ENCODE results near the gene MARK2. TPM values are rescaled to one million over a fixed set of nuclear protein-coding genes. Genes with fewer than 3 reads are reported as not detected.

MARK2 gene
- total RNA-seq, 1 donor from 2014 or later, result 59.1 TPM

GRCh38 chr11:63813035-63813562 lies 25.8 kb upstream of the MARK2 start, which contains the start of gene SPINDOC:
SPINDOC (plus strand) TSS chr11:63813456; CDS start chr11:63813687, 231 bp downstream.
- peaks cover 16% of the 10 kb centered on the region for H3K36me3 Mint-ChIP-seq (ENCODE audit: insufficient read depth)
- H3K27me3 Mint-ChIP-seq, result peaks cover 13% of the 10 kb centered on the region
- H3K27ac Mint-ChIP-seq, result peak within 1 kb of the TSS; percentile 69
- H3K4me3 Mint-ChIP-seq (ENCODE audit: low read depth), result peak within 1 kb of the TSS; percentile 85
- TF ChIP-seq, protein P1, sequence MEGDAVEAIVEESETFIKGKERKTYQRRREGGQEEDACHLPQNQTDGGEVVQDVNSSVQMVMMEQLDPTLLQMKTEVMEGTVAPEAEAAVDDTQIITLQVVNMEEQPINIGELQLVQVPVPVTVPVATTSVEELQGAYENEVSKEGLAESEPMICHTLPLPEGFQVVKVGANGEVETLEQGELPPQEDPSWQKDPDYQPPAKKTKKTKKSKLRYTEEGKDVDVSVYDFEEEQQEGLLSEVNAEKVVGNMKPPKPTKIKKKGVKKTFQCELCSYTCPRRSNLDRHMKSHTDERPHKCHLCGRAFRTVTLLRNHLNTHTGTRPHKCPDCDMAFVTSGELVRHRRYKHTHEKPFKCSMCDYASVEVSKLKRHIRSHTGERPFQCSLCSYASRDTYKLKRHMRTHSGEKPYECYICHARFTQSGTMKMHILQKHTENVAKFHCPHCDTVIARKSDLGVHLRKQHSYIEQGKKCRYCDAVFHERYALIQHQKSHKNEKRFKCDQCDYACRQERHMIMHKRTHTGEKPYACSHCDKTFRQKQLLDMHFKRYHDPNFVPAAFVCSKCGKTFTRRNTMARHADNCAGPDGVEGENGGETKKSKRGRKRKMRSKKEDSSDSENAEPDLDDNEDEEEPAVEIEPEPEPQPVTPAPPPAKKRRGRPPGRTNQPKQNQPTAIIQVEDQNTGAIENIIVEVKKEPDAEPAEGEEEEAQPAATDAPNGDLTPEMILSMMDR (IDR thresholded peaks at IDR 0.05; ENCODE audit: unreplicated experiment), result no peak
- DNase-seq (ENCODE audit: low spot score, unreplicated experiment), result peak; percentile 58
- H3K4me1 Mint-ChIP-seq (ENCODE audit: low read depth), result peaks cover 19% of the 10 kb centered on the region
- no peaks in the 10 kb centered on the region for H3K9me3 Mint-ChIP-seq (ENCODE audit: low read depth)

GRCh38 chr11:63813563-63814382 lies 25.1 kb upstream of the MARK2 start:
- peak; percentile 28 for DNase-seq (ENCODE audit: low spot score, unreplicated experiment)
- Mint-ChIP-seq H3K27ac (peak overlapping the region; percentile 69), H3K4me1 (ENCODE audit: low read depth) (peaks cover 19% of the 10 kb centered on the region)

GRCh38 chr11:63814383-63814736 lies 24.6 kb upstream of the MARK2 start:
- Mint-ChIP-seq H3K4me3 (ENCODE audit: low read depth) (peak overlapping the region; percentile 85), H3K27me3 (peaks cover 13% of the 10 kb centered on the region), H3K4me1 (ENCODE audit: low read depth) (peaks cover 19% of the 10 kb centered on the region), H3K9me3 (ENCODE audit: low read depth) (no peaks in the 10 kb centered on the region), H3K27ac (peak overlapping the region; percentile 69), H3K36me3 (ENCODE audit: insufficient read depth) (peaks cover 16% of the 10 kb centered on the region)
- DNase-seq (ENCODE audit: low spot score, unreplicated experiment), result no peak
- TF ChIP-seq, protein P1 (IDR thresholded peaks at IDR 0.05; ENCODE audit: unreplicated experiment), result no peak

More at GRCh38 chr11:63813563-63814382, 25.1 kb upstream of the MARK2 start:
- Mint-ChIP-seq H3K36me3 (ENCODE audit: insufficient read depth) (peaks cover 16% of the 10 kb centered on the region), H3K4me3 (ENCODE audit: low read depth) (peak overlapping the region; percentile 85), H3K9me3 (ENCODE audit: low read depth) (no peaks in the 10 kb centered on the region), H3K27me3 (peaks cover 13% of the 10 kb centered on the region)
- TF ChIP-seq, protein P1 (IDR thresholded peaks at IDR 0.05; ENCODE audit: unreplicated experiment), result no peak

GRCh38 chr11:63816166-63816565 lies 22.7 kb upstream of the MARK2 start:
- no peaks in the 10 kb centered on the region for H3K9me3 Mint-ChIP-seq (ENCODE audit: low read depth)
- H3K4me3 Mint-ChIP-seq (ENCODE audit: low read depth), result peak overlapping the region; percentile 20

DNA sequence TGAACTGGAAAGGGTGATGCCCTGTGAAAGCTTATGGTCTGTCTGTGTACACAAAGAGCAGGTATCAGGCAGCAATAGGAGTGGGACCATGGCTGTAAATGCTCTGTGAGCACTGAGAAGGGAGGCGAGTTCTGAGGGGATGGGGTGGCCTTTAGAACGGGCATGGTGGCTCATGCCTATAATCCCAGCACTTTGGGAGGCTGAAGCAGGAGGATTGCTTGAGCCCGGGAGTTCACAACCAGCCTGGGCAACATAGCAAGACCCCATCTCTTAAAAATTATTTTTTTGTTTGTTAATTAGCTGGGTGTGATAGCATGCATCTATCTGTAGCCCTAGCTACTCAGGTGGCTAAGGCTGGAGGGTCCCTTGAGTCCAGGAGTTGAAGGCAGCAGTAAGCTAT lies 22.2 kb upstream of the MARK2 start:
- no peak overlapping the region for H3K4me3 Mint-ChIP-seq (ENCODE audit: low read depth)
- peaks cover 22% of the 10 kb centered on the region for H3K36me3 Mint-ChIP-seq (ENCODE audit: insufficient read depth)
- H3K27me3 Mint-ChIP-seq, result peaks cover 6% of the 10 kb centered on the region
- TF ChIP-seq, protein P1 (IDR thresholded peaks at IDR 0.05; ENCODE audit: unreplicated experiment), result no peak
- no peak for DNase-seq (ENCODE audit: low spot score, unreplicated experiment)
- H3K27ac Mint-ChIP-seq, result no peak overlapping the region
- H3K4me1 Mint-ChIP-seq (ENCODE audit: low read depth), result peaks cover 19% of the 10 kb centered on the region
- no peaks in the 10 kb centered on the region for H3K9me3 Mint-ChIP-seq (ENCODE audit: low read depth)

More at GRCh38 chr11:63816166-63816565, 22.7 kb upstream of the MARK2 start:
- Mint-ChIP-seq H3K27ac (peak overlapping the region; percentile 11), H3K27me3 (peaks cover 10% of the 10 kb centered on the region), H3K36me3 (ENCODE audit: insufficient read depth) (peaks cover 21% of the 10 kb centered on the region), H3K4me1 (ENCODE audit: low read depth) (peaks cover 19% of the 10 kb centered on the region)
- DNase-seq (ENCODE audit: low spot score, unreplicated experiment), result no peak
- TF ChIP-seq, protein P1 (IDR thresholded peaks at IDR 0.05; ENCODE audit: unreplicated experiment), result no peak
